HFF-Myc (cell line): Measurements from ENCODE around the gene GPR108.

Source experiments
- DNase-seq: peaks from one replicate; pipeline ENCODE4 v3.0.0-alpha.2; 2011; ENCODE audit warnings: low read depth; ENCODE audit errors: extremely low read depth
- H3K4me3 ChIP-seq: replicated peaks from 2 replicates; pipeline ENCODE4 v1.5.1; 2011; ENCODE audit warnings: low read depth, mild to moderate bottlenecking, control low read depth, low read length
- CTCF ChIP-seq: IDR thresholded peaks from 2 replicates; pipeline ENCODE4 v1.5.1; 2012; ENCODE audit warnings: mild to moderate bottlenecking, low read depth, low read length, control low read depth; ENCODE audit errors: missing control alignments

GPR108 gene

GRCh38 chr19:6685482-6685881, 51.9 kb downstream of the GPR108 start:
- H3K4me3 ChIP-seq: no peak overlapping the region

DNA sequence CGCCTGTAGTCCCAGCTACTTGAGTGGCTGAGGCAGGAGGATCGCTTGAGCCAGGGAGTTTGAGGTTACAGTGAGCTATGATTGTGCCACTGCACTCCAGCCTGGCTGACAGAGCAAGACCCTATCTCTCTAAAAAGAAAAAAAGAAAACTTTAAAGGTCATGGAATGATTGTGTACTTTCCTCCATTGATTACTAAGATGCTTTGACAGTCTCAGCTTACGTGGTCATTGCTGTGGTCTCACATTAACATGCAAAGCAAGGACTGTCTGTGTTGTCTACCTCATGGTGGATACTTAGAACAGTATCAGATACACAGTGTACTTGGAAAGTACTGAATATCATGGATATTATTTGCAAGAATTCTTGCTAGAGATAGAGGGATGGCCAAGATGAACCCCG, 53.4 kb downstream of the GPR108 start:
- no peak overlapping the region for H3K4me3 ChIP-seq
- no peak for TF ChIP-seq CTCF
- no peak for DNase-seq

More at GRCh38 chr19:6685482-6685881, 51.9 kb downstream of the GPR108 start:
- TF ChIP-seq CTCF: no peak
- DNase-seq: no peak

DNA sequence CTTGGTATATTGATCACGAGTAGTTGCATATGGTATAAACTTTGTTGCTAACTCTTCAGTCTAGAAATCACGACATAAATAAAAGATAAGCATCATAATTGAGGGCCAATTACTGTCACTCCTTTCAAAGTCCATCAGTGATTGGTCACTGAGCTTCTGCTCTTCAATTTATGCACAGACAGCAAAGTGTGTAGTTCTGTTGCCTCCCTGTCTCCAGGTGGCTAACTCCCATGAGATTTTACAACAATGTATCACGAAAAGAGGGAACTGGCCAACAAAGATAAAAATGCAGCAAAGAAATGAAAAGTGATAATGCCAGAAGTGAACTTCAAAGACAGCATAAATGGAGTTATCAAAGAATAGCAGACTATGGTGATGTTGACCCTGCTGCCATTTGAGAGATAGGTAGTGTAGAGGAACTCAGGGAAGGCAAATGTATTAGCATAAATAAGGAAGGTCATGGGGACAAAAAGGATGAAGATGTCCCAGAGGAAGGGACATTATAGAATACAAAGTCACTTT, 54.7 kb downstream of the GPR108 start:
- no peak overlapping the region for H3K4me3 ChIP-seq
- DNase-seq: no peak
- TF ChIP-seq CTCF: no peak

DNA sequence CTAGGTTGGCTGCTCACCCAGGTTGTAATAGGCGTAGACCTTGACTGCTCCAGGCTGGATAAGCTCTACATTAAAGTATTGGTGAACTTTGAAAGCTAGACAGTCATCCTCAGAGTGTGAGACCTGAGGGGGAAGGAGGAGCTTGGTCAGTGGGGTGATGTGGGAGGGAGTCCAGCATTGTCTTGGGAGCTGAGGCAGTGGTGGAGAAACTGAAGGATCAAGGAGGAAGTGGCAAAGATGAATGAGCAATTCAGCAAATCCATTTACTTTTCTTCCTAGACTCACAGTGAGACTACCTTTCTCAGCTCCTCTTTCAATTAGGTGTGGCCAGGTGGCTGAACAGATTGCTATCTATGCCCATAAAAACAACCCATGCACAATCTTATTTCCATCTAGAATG, 57.2 kb downstream of the GPR108 start:
- no peak for DNase-seq
- no peak for TF ChIP-seq CTCF

More for the DNA sequence above, 57.2 kb downstream of the GPR108 start:
- no peak overlapping the region for H3K4me3 ChIP-seq
